GM18526 (cell line): ENCODE results near the gene SP140.

ENCODE experiments used
- POLR2A ChIP-seq: IDR thresholded peaks from 3 replicates; pipeline ENCODE4 v1.6.1; 2011; ENCODE audit not compliant: insufficient read length; ENCODE audit errors: extremely low read depth

SP140 gene

GRCh38 chr2:230307485-230307884 is 81.9 kb downstream of the SP140 start:
- TF ChIP-seq POLR2A, result no peak

GRCh38 chr2:230308402-230309000 is 83.0 kb downstream of the SP140 start:
- TF ChIP-seq POLR2A, result no peak

GRCh38 chr2:230312638-230313037 is 87.1 kb downstream of the SP140 start:
- no peak for TF ChIP-seq POLR2A

GRCh38 chr2:230317366-230317765 is 91.8 kb downstream of the SP140 start:
- TF ChIP-seq POLR2A, result no peak

- TF ChIP-seq POLR2A, result no peak
Observed at GRCh38 chr2:230318190-230319121, 92.9 kb downstream of the SP140 start.

- TF ChIP-seq POLR2A, result no peak
Observed at GRCh38 chr2:230319211-230319862, 93.8 kb downstream of the SP140 start.

GRCh38 chr2:230321031-230321430 is 95.5 kb downstream of the SP140 start:
- no peak for TF ChIP-seq POLR2A

- TF ChIP-seq POLR2A, result no peak
Observed at GRCh38 chr2:230322561-230323384, 97.2 kb downstream of the SP140 start.

GRCh38 chr2:230323385-230324106 is 98.0 kb downstream of the SP140 start:
- TF ChIP-seq POLR2A, result no peak

- TF ChIP-seq POLR2A, result no peak
Observed at GRCh38 chr2:230324503-230324902, 99.0 kb downstream of the SP140 start.

GRCh38 chr2:230325316-230326243 is 100.0 kb downstream of the SP140 start:
- no peak for TF ChIP-seq POLR2A

GRCh38 chr2:230326453-230327417 is 101.2 kb downstream of the SP140 start, which contains the start of gene SP140L:
SP140L (plus strand) TSS chr2:230327193; CDS start chr2:230327270, 77 bp downstream.
- peak; percentile 63 for TF ChIP-seq POLR2A

GRCh38 chr2:230327418-230328154 is 102.0 kb downstream of the SP140 start:
- no peak for TF ChIP-seq POLR2A
